K562 (cell line): ENCODE data around the gene RGN. TPM values are rescaled to one million over a fixed set of nuclear protein-coding genes. Genes with fewer than 3 reads are reported as not detected.

Experiments used
- BCOR ChIP-seq: fragments of 450-650 bp; IDR thresholded peaks from 2 replicates; pipeline ENCODE4 v1.6.1; 2016
- BRCA1 ChIP-seq, 2 experiments: fragments of 450-650 bp in 1 of 2; sonication (generic) in 1 of 2; formaldehyde crosslinking in 1 of 2; IDR thresholded peaks; 2 replicates each; pipeline versions ENCODE4 v1.5.0 to v1.6.1; 2017 to 2020; ENCODE audit warnings: mild to moderate bottlenecking in 1 of 2, missing genetic modification reagents in 1 of 2
- ERF ChIP-seq: fragments of 450-650 bp; formaldehyde crosslinking; IDR thresholded peaks from 2 replicates; pipeline ENCODE4 v1.4.0; 2020; ENCODE audit warnings: mild to moderate bottlenecking, mixed read lengths
- IRF1 ChIP-seq: sonication (generic); formaldehyde crosslinking; IDR thresholded peaks from 2 replicates; pipeline ENCODE4 v1.8.0; 2022; ENCODE audit warnings: missing genetic modification reagents, mild to moderate bottlenecking, borderline replicate concordance
- MGA ChIP-seq: fragments of 450-650 bp; IDR thresholded peaks from 2 replicates; pipeline ENCODE4 v1.6.1; 2016; ENCODE audit warnings: mild to moderate bottlenecking, moderate library complexity
- MTA3 ChIP-seq: fragments of 450-650 bp; formaldehyde crosslinking; IDR thresholded peaks from 2 replicates; pipeline ENCODE4 v1.6.1; 2017; ENCODE audit warnings: mild to moderate bottlenecking, borderline replicate concordance
- NCOA4 ChIP-seq: fragments of 450-650 bp; IDR thresholded peaks from 2 replicates; pipeline ENCODE4 v1.6.1; 2018; ENCODE audit warnings: mild to moderate bottlenecking; ENCODE audit not compliant: partially characterized antibody
- NR1H2 ChIP-seq: sonication (generic); formaldehyde crosslinking; IDR thresholded peaks from 2 replicates; pipeline ENCODE4 v1.4.0; 2020; ENCODE audit warnings: mild to moderate bottlenecking, missing genetic modification reagents
- PHF20 ChIP-seq: fragments of 450-650 bp; IDR thresholded peaks from 2 replicates; pipeline ENCODE4 v1.6.1; 2018; ENCODE audit not compliant: partially characterized antibody
- PURB ChIP-seq: sonication (generic); formaldehyde crosslinking; IDR thresholded peaks from 2 replicates; pipeline ENCODE4 v1.9.0; 2021; ENCODE audit warnings: low read depth, mild to moderate bottlenecking, missing genetic modification reagents
- ZSCAN32 ChIP-seq: fragments of 450-650 bp; formaldehyde crosslinking; IDR thresholded peaks from 2 replicates; pipeline ENCODE4 v1.4.0; 2020; ENCODE audit warnings: mild to moderate bottlenecking, moderate library complexity
- polyA plus RNA-seq, 8 experiments: library from polyadenylated mRNA; depleted of rRNA in 4 of 8; stranded (reverse) in 5 of 8; unstranded in 3 of 8; fragments of >200 nt; fragmentation: Nextera tagmentation in 2 of 8; fragmentation: Illumina TruSeq in 1 of 8; extraction: Ambion mirVana in 2 of 8; extraction: Trizol in 1 of 8; gene quantifications; 2 replicates each; pipeline versions ENCODE4 v1.2.1 to v1.2.3, GENCODE V29; 2011 to 2014; ENCODE audit warnings: inconsistent platforms in 1 of 8, missing spikeins in 1 of 8
- total RNA-seq, 7 experiments: library from RNA; depleted of rRNA in 6 of 7; stranded (reverse); fragments of >200 nt in 6 of 7; fragmentation: Illumina TruSeq in 2 of 7; extraction: Trizol in 2 of 7; gene quantifications; 2 replicates each; pipeline versions ENCODE4 v1.2.1 to v1.2.3, GENCODE V29; 2011 to 2021; ENCODE audit warnings: low replicate concordance in 1 of 7

Gene RGN
- total and polyA plus RNA-seq, 9 of the 15 experiments (the other 6 are each of a cell fraction or from before 2014, with no cell fraction given): not detected

- TF ChIP-seq MGA (no peak), PHF20 (no peak), IRF1 (CRISPR knock-in tag) (no peak), BCOR (no peak), ERF (CRISPR knock-in tag) (no peak), BRCA1 (IDR thresholded peaks at IDR 0.05) (no peak), BRCA1 (CRISPR knock-in tag; IDR thresholded peaks at IDR 0.05) (no peak), NCOA4 (no peak), NR1H2 (CRISPR knock-in tag) (no peak), MTA3 (no peak), ZSCAN32 (CRISPR knock-in tag) (no peak), PURB (CRISPR knock-in tag) (no peak)
Measured at GRCh38 chrX:47091149-47091775, 13.0 kb downstream of the RGN start (continued).
